Measurements from ENCODE around the gene MLH1.
"Not testable (repeated sequence)": the region's sequence is repeated elsewhere in the genome, so short reads cannot be mapped to it uniquely, and the experiment has no call there.

Gene MLH1

GRCh38 chr3:37032961-37033360 is 39.6 kb downstream of the MLH1 start:
- in situ Hi-C loops (cut with HindIII; ENCODE audit: low sequenced_read_pairs), result no loop called here

- in situ Hi-C loops (cut with HindIII; ENCODE audit: low sequenced_read_pairs), result no loop called here
Observed at GRCh38 chr3:37037352-37037751, 44.0 kb downstream of the MLH1 start.

- in situ Hi-C loops (cut with HindIII; ENCODE audit: low sequenced_read_pairs), result no loop called here
Observed at GRCh38 chr3:37039161-37039846, 46.0 kb downstream of the MLH1 start.

GRCh38 chr3:37040231-37040630 is 46.9 kb downstream of the MLH1 start:
- in situ Hi-C loops (cut with HindIII; ENCODE audit: low sequenced_read_pairs), result no loop called here

GRCh38 chr3:37041546-37042195 is 48.4 kb downstream of the MLH1 start:
- in situ Hi-C loops (cut with HindIII; ENCODE audit: low sequenced_read_pairs), result no loop called here

GRCh38 chr3:37042712-37043111 is 49.4 kb downstream of the MLH1 start:
- in situ Hi-C loops (cut with HindIII; ENCODE audit: low sequenced_read_pairs), result not testable (repeated sequence)

- in situ Hi-C loops (cut with HindIII; ENCODE audit: low sequenced_read_pairs), result no loop called here
Observed at GRCh38 chr3:37050282-37050681, 57.0 kb downstream of the MLH1 start.

- in situ Hi-C loops (cut with HindIII; ENCODE audit: low sequenced_read_pairs), result no loop called here
Observed at GRCh38 chr3:37052860-37053259, 59.5 kb downstream of the MLH1 start.

GRCh38 chr3:37053337-37053736 is 60.0 kb downstream of the MLH1 start:
- in situ Hi-C loops (cut with HindIII; ENCODE audit: low sequenced_read_pairs), result no loop called here

- in situ Hi-C loops (cut with HindIII; ENCODE audit: low sequenced_read_pairs), result no loop called here
Observed at GRCh38 chr3:37053753-37054152, 60.4 kb downstream of the MLH1 start.

GRCh38 chr3:37054370-37054769 is 61.1 kb downstream of the MLH1 start:
- in situ Hi-C loops (cut with HindIII; ENCODE audit: low sequenced_read_pairs), result no loop called here

- in situ Hi-C loops (cut with HindIII; ENCODE audit: low sequenced_read_pairs), result not testable (repeated sequence)
Observed at GRCh38 chr3:37055077-37055476, 61.8 kb downstream of the MLH1 start.

- in situ Hi-C loops (cut with HindIII; ENCODE audit: low sequenced_read_pairs), result no loop called here
Observed at GRCh38 chr3:37056826-37057225, 63.5 kb downstream of the MLH1 start.

- in situ Hi-C loops (cut with HindIII; ENCODE audit: low sequenced_read_pairs), result no loop called here
Observed at GRCh38 chr3:37058117-37058516, 64.8 kb downstream of the MLH1 start.

GRCh38 chr3:37064747-37065146 is 71.4 kb downstream of the MLH1 start:
- in situ Hi-C loops (cut with HindIII; ENCODE audit: low sequenced_read_pairs), result no loop called here

GRCh38 chr3:37067577-37067976 is 74.3 kb downstream of the MLH1 start:
- in situ Hi-C loops (cut with HindIII; ENCODE audit: low sequenced_read_pairs), result no loop called here

GRCh38 chr3:37068031-37068430 is 74.7 kb downstream of the MLH1 start:
- in situ Hi-C loops (cut with HindIII; ENCODE audit: low sequenced_read_pairs), result no loop called here

GRCh38 chr3:37071921-37072320 is 78.6 kb downstream of the MLH1 start:
- in situ Hi-C loops (cut with HindIII; ENCODE audit: low sequenced_read_pairs), result no loop called here

GRCh38 chr3:37072892-37073291 is 79.6 kb downstream of the MLH1 start:
- in situ Hi-C loops (cut with HindIII; ENCODE audit: low sequenced_read_pairs), result no loop called here

- in situ Hi-C loops (cut with HindIII; ENCODE audit: low sequenced_read_pairs), result no loop called here
Observed at GRCh38 chr3:37074178-37074577, 80.9 kb downstream of the MLH1 start.

GRCh38 chr3:37075955-37076354 is 82.6 kb downstream of the MLH1 start:
- in situ Hi-C loops (cut with HindIII; ENCODE audit: low sequenced_read_pairs), result no loop called here

GRCh38 chr3:37082317-37082716 is 89.0 kb downstream of the MLH1 start:
- in situ Hi-C loops (cut with HindIII; ENCODE audit: low sequenced_read_pairs), result no loop called here

- in situ Hi-C loops (cut with HindIII; ENCODE audit: low sequenced_read_pairs), result no loop called here
Observed at GRCh38 chr3:37086918-37087317, 93.6 kb downstream of the MLH1 start.

Measured in DLD1 (cell line).